HepG2 (cell line): Measurements from ENCODE around the gene TEDC1. TPM values are rescaled to one million over a fixed set of nuclear protein-coding genes. Genes with fewer than 3 reads are reported as not detected.

Experiments
- ASH2L ChIP-seq: fragments of 300-600, 200-600 bp; sonication (generic); IDR thresholded peaks from 2 replicates; pipeline ENCODE4 v1.7.0; 2017; ENCODE audit warnings: low read depth, mild to moderate bottlenecking, moderate library complexity, mixed read lengths, low read length; ENCODE audit not compliant: insufficient read length
- BRD4 ChIP-seq: sonication (generic); formaldehyde crosslinking; IDR thresholded peaks from 2 replicates; pipeline ENCODE4 v1.4.0; 2020; ENCODE audit warnings: missing genetic modification reagents
- CREB1 ChIP-seq, 2 experiments: fragments of 450-650 bp in 1 of 2; IDR thresholded peaks; 2 replicates each; pipeline ENCODE4 v1.6.1; 2016 to 2017; ENCODE audit warnings: control low read depth in 1 of 2, mild to moderate bottlenecking in 1 of 2, missing compliant biosample characterization in 1 of 2, missing genetic modification characterization in 1 of 2
- IKZF4 ChIP-seq: sonication (generic); formaldehyde crosslinking; IDR thresholded peaks from 2 replicates; pipeline ENCODE4 v1.5.1; 2020; ENCODE audit warnings: borderline replicate concordance, mild to moderate bottlenecking, low read depth, missing genetic modification reagents; ENCODE audit errors: not compliant biosample characterization
- NPAS2 ChIP-seq: sonication (generic); formaldehyde crosslinking; IDR thresholded peaks from 2 replicates; pipeline ENCODE4 v1.8.0; 2022; ENCODE audit warnings: mild to moderate bottlenecking, missing genetic modification reagents, borderline replicate concordance
- POLR2G ChIP-seq: fragments of 200-400 bp; formaldehyde crosslinking; IDR thresholded peaks from 2 replicates; pipeline ENCODE4 v1.6.1; 2018; ENCODE audit warnings: mild to moderate bottlenecking, low read depth, low read length, moderate library complexity
- REL ChIP-seq: sonication (generic); formaldehyde crosslinking; conservative IDR thresholded peaks from 2 replicates; pipeline ENCODE4 v1.8.0; 2022; ENCODE audit warnings: mild to moderate bottlenecking, missing genetic modification reagents, moderate library complexity
- THAP11 ChIP-seq: IDR thresholded peaks from 2 replicates; pipeline ENCODE4 v1.6.1; 2016; ENCODE audit warnings: missing biosample characterization, missing genetic modification reagents
- TOE1 ChIP-seq: sonication (generic); formaldehyde crosslinking; IDR thresholded peaks from 2 replicates; pipeline ENCODE4 v1.4.0; 2020; ENCODE audit warnings: mild to moderate bottlenecking, missing genetic modification reagents
- TSC22D2 ChIP-seq: sonication (generic); formaldehyde crosslinking; IDR thresholded peaks from 2 replicates; pipeline ENCODE4 v1.5.1; 2020; ENCODE audit warnings: missing genetic modification reagents, mild to moderate bottlenecking, borderline replicate concordance
- ZC3H13 ChIP-seq: sonication (generic); formaldehyde crosslinking; IDR thresholded peaks from 2 replicates; pipeline ENCODE4 v1.8.1; 2023; ENCODE audit warnings: mild to moderate bottlenecking, missing genetic modification reagents, moderate library complexity
- ZNF180 ChIP-seq: sonication (generic); formaldehyde crosslinking; IDR thresholded peaks from 2 replicates; pipeline ENCODE4 v1.4.0; 2020; ENCODE audit warnings: low read depth, missing genetic modification reagents, borderline replicate concordance
- ZNF354B ChIP-seq: sonication (generic); formaldehyde crosslinking; IDR thresholded peaks from 2 replicates; pipeline ENCODE4 v1.8.0; 2022; ENCODE audit warnings: mild to moderate bottlenecking, missing genetic modification reagents
- polyA plus RNA-seq, 8 experiments: library from polyadenylated mRNA; depleted of rRNA in 3 of 8; stranded (reverse) in 7 of 8; unstranded in 1 of 8; fragments of >200 nt; fragmentation: Illumina TruSeq in 4 of 8; extraction: Trizol in 4 of 8; gene quantifications; 2 replicates each; pipeline versions ENCODE4 v1.2.1 to v1.2.3, GENCODE V29; 2011 to 2016; ENCODE audit warnings: low read depth in 4 of 8, missing spikeins in 1 of 8, mixed read lengths in 1 of 8; ENCODE audit not compliant: insufficient read depth in 1 of 8
- total RNA-seq, 5 experiments: library from RNA; depleted of rRNA; stranded (reverse); fragments of >200 nt; fragmentation: Illumina TruSeq; extraction: Trizol; gene quantifications; 2 replicates each; pipeline ENCODE4 v1.2.3, GENCODE V29; 2016; ENCODE audit warnings: low read depth in 1 of 5
- TF ChIP-seq, protein P1 (sequence below): sonication (generic); formaldehyde crosslinking; IDR thresholded peaks from 2 replicates; pipeline ENCODE4 v1.5.1; 2020; ENCODE audit warnings: mild to moderate bottlenecking, missing genetic modification reagents
- TF ChIP-seq, protein P2 (sequence below): sonication (generic); formaldehyde crosslinking; IDR thresholded peaks from 2 replicates; pipeline ENCODE4 v1.4.0; 2020; ENCODE audit warnings: mild to moderate bottlenecking, missing genetic modification reagents
- TF ChIP-seq, protein P3 (sequence below): sonication (generic); formaldehyde crosslinking; IDR thresholded peaks from 2 replicates; pipeline ENCODE4 v1.5.1; 2020; ENCODE audit warnings: mild to moderate bottlenecking, missing genetic modification reagents, moderate library complexity
- TF ChIP-seq, protein P4 (sequence below): sonication (generic); formaldehyde crosslinking; IDR thresholded peaks from 2 replicates; pipeline ENCODE4 v1.4.0; 2020; ENCODE audit warnings: missing genetic modification reagents

Gene TEDC1
- total and polyA plus RNA-seq, 2 of the 13 experiments (the other 11 are each of a cell fraction or from before 2014, with no cell fraction given): 5.7 to 27.4 TPM

DNA sequence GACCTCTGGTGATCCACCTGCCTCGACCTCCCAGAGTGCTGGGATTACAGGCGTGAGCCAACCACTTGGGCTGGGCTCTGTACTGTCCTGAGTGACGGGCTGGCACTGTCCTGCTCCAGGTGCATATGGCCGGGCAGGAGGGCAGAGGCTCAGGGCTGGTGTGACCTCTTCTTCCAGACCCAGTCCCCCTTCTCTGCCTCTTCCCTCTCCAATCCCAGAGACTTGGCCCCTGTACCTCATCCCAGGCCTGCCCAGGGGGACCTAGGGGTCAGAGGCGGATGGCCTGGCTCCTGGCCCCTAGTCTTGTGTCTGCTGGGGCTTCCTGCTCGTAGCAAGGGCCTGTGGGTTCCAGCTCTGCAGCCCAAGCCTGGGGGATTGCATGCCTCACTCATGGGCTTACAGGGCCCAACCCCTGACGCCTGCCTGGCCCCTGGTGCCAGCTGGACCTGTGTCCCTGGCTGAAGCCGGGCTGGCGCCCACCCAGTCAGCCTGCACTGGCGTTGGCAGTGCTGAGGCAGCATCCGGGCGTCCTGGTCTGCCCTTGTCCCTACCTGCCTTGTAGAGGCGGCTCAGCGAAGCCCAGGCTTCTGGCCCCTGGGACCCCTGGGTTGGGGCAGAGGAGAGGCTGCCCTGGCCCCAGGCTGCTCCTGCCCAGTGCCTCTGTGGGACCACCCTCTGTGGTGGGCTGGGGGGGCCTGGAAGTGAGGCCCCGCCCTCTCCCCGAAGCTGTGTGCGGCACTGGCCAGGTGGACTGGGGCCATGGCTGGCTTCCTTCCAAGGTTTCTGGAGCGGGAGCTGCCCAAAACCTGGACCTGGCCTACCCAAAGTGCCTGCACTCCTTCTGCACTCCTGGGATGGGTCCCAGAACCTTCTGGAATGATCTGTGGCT lies 4.3 kb downstream of the TEDC1 start (continued):
- TF ChIP-seq, protein P1, sequence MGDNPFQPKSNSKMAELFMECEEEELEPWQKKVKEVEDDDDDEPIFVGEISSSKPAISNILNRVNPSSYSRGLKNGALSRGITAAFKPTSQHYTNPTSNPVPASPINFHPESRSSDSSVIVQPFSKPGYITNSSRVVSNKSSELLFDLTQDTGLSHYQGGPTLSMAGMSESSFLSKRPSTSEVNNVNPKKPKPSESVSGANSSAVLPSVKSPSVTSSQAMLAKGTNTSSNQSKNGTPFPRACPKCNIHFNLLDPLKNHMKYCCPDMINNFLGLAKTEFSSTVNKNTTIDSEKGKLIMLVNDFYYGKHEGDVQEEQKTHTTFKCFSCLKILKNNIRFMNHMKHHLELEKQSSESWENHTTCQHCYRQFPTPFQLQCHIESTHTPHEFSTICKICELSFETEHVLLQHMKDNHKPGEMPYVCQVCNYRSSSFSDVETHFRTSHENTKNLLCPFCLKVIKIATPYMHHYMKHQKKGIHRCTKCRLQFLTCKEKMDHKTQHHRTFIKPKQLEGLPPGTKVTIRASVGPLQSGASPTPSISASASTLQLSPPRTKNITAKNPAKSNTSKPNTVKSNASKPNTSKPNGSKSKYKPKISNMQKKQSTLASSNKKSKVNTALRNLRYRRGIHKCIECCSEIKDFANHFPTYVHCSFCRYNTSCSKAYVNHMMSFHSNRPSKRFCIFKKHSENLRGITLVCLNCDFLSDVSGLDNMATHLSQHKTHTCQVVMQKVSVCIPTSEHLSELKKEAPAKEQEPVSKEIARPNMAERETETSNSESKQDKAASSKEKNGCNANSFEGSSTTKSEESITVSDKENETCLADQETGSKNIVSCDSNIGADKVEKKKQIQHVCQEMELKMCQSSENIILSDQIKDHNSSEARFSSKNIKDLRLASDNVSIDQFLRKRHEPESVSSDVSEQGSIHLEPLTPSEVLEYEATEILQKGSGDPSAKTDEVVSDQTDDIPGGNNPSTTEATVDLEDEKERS (CRISPR knock-in tag): 0 out of 2 replicates have a peak, but pooled peaks have one; percentile 35
- TF ChIP-seq ZC3H13 (peak; percentile 73), NPAS2 (CRISPR knock-in tag) (no peak), CREB1 (IDR thresholded peaks at IDR 0.05) (no peak), CREB1 (CRISPR knock-in tag; IDR thresholded peaks at IDR 0.05) (no peak), TSC22D2 (no peak), THAP11 (no peak), ASH2L (no peak), IKZF4 (CRISPR knock-in tag) (no peak), ZNF354B (CRISPR knock-in tag) (no peak), REL (CRISPR knock-in tag) (no peak), TOE1 (CRISPR knock-in tag) (no peak), POLR2G (0 out of 2 replicates have a peak, but pooled peaks have one; percentile 15), ZNF180 (CRISPR knock-in tag) (no peak), BRD4 (peak; percentile 49; the same call in 1 of the 2 replicates)
- TF ChIP-seq, protein P2, sequence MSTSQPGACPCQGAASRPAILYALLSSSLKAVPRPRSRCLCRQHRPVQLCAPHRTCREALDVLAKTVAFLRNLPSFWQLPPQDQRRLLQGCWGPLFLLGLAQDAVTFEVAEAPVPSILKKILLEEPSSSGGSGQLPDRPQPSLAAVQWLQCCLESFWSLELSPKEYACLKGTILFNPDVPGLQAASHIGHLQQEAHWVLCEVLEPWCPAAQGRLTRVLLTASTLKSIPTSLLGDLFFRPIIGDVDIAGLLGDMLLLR (CRISPR knock-in tag): no peak
- TF ChIP-seq, protein P3, sequence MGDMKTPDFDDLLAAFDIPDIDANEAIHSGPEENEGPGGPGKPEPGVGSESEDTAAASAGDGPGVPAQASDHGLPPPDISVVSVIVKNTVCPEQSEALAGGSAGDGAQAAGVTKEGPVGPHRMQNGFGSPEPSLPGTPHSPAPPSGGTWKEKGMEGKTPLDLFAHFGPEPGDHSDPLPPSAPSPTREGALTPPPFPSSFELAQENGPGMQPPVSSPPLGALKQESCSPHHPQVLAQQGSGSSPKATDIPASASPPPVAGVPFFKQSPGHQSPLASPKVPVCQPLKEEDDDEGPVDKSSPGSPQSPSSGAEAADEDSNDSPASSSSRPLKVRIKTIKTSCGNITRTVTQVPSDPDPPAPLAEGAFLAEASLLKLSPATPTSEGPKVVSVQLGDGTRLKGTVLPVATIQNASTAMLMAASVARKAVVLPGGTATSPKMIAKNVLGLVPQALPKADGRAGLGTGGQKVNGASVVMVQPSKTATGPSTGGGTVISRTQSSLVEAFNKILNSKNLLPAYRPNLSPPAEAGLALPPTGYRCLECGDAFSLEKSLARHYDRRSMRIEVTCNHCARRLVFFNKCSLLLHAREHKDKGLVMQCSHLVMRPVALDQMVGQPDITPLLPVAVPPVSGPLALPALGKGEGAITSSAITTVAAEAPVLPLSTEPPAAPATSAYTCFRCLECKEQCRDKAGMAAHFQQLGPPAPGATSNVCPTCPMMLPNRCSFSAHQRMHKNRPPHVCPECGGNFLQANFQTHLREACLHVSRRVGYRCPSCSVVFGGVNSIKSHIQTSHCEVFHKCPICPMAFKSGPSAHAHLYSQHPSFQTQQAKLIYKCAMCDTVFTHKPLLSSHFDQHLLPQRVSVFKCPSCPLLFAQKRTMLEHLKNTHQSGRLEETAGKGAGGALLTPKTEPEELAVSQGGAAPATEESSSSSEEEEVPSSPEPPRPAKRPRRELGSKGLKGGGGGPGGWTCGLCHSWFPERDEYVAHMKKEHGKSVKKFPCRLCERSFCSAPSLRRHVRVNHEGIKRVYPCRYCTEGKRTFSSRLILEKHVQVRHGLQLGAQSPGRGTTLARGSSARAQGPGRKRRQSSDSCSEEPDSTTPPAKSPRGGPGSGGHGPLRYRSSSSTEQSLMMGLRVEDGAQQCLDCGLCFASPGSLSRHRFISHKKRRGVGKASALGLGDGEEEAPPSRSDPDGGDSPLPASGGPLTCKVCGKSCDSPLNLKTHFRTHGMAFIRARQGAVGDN: peak; percentile 40
- TF ChIP-seq, protein P4, sequence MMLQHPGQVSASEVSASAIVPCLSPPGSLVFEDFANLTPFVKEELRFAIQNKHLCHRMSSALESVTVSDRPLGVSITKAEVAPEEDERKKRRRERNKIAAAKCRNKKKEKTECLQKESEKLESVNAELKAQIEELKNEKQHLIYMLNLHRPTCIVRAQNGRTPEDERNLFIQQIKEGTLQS (CRISPR knock-in tag): no peak
